Thoracic aorta (tissue), 2 donors: ENCODE measurements around the gene NTRK2. TPM values are rescaled to one million over a fixed set of nuclear protein-coding genes. Genes with fewer than 3 reads are reported as not detected.

ENCODE experiments used
- ATAC-seq: fragments of 150-250 bp; one replicate; pipeline ENCODE4 v1.8.0; 2017; ENCODE audit warnings: low read depth; ENCODE audit not compliant: insufficient number of reproducible peaks, low FRiP score
- DNase-seq: peaks from one replicate; pipeline ENCODE4 v3.0.0-alpha.2; 2020; ENCODE audit warnings: low spot score
- H3K27ac ChIP-seq, 2 donors: fragments of 200-600 bp; sonication (generic); 1 replicate in 1 of 2; 2 replicates in 1 of 2; pipeline ENCODE4 v1.5.1; 2016; ENCODE audit warnings: mild to moderate bottlenecking in 2 of 2, moderate library complexity in 2 of 2
- H3K27me3 ChIP-seq: fragments of 200-600 bp; sonication (generic); replicated peaks from 2 replicates; pipeline ENCODE4 v1.6.0; 2016; ENCODE audit warnings: mild to moderate bottlenecking; ENCODE audit not compliant: insufficient read depth
- H3K36me3 ChIP-seq: fragments of 200-600 bp; sonication (generic); one replicate; pipeline ENCODE4 v1.5.1; 2016
- H3K4me1 ChIP-seq, 2 donors: fragments of 200-600 bp; sonication (generic); 1 replicate in 1 of 2; 2 replicates in 1 of 2; pipeline versions ENCODE4 v1.5.1 to v1.6.0; 2016; ENCODE audit warnings: low read depth in 2 of 2, mild to moderate bottlenecking in 1 of 2; ENCODE audit not compliant: control insufficient read depth in 1 of 2
- H3K4me3 ChIP-seq: fragments of 200-600 bp; sonication (generic); 2 replicates; pipeline ENCODE4 v1.5.1; 2016; ENCODE audit warnings: mild to moderate bottlenecking
- H3K9me3 ChIP-seq: fragments of 200-600 bp; sonication (generic); 2 replicates; pipeline ENCODE4 v1.5.1; 2016
- total RNA-seq, 2 donors: library from RNA; depleted of rRNA; stranded (reverse); fragments of >200 nt; gene quantifications; one replicate each; pipeline versions ENCODE4 v1.1.0 to v1.2.3, GENCODE V29; 2016
- TF ChIP-seq, protein P1 (sequence below): fragments of 200-600 bp; sonication (generic); IDR thresholded peaks from one replicate; pipeline ENCODE4 v1.5.1; 2019; ENCODE audit warnings: antibody characterized with exemption

Gene NTRK2
- total RNA-seq, 2 donors from 2014 or later: 12.6 to 27.9 TPM

DNA sequence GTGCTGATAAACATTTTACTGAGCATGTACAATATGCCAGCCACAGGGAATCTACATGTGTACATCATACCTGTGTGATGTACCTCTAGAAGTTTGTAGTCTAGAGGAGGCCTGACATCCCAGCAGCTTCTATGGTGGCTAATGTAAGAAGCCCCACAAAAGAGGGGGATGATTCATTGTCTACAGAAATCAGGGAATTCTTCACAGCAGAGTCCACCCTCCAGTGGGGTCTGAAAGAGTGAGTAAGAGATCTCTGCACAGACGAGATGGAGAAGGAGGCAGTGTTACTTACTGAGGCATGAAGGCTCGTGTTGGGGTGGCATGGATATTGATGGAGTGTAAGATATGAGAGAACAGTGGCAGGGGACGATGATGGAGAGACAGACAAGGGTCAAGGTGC is 103.0 kb downstream of the NTRK2 start:
- no peak overlapping the region for H3K27ac ChIP-seq
- H3K9me3 ChIP-seq: no peaks in the 10 kb centered on the region
- ATAC-seq (no peak), DNase-seq (no peak)
- no peak overlapping the region for H3K4me3 ChIP-seq
- TF ChIP-seq, protein P1, sequence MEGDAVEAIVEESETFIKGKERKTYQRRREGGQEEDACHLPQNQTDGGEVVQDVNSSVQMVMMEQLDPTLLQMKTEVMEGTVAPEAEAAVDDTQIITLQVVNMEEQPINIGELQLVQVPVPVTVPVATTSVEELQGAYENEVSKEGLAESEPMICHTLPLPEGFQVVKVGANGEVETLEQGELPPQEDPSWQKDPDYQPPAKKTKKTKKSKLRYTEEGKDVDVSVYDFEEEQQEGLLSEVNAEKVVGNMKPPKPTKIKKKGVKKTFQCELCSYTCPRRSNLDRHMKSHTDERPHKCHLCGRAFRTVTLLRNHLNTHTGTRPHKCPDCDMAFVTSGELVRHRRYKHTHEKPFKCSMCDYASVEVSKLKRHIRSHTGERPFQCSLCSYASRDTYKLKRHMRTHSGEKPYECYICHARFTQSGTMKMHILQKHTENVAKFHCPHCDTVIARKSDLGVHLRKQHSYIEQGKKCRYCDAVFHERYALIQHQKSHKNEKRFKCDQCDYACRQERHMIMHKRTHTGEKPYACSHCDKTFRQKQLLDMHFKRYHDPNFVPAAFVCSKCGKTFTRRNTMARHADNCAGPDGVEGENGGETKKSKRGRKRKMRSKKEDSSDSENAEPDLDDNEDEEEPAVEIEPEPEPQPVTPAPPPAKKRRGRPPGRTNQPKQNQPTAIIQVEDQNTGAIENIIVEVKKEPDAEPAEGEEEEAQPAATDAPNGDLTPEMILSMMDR: no peak
- no peaks in the 10 kb centered on the region for H3K36me3 ChIP-seq
- H3K4me1 ChIP-seq: peaks cover 0 to 8% of the 10 kb centered on the region in 2 donors
- H3K27me3 ChIP-seq: no peaks in the 10 kb centered on the region

DNA sequence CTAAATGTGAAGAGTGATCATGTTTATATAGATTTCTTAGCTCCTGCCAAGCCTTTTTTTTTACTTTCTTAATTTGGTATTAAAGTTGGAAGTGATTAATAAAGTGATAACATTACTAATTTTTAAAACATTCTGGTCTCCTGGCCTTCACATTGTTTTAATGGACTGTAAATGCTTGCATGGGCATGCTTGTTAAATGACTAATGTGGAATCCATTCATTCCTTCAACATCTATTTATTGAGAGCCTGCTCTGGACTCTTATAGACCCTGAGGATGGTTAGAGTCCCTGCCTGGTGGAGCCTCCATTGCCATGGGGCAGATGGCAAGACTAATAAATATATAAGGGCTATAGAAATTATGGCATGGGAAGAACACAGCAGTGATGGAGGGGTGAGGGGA is 103.5 kb downstream of the NTRK2 start:
- DNase-seq: no peak
- Histone ChIP-seq H3K36me3 (no peaks in the 10 kb centered on the region), H3K4me1 (peaks cover 0 to 8% of the 10 kb centered on the region in 2 donors), H3K27me3 (no peaks in the 10 kb centered on the region), H3K4me3 (no peak overlapping the region), H3K9me3 (no peaks in the 10 kb centered on the region), H3K27ac (no peak overlapping the region)
- TF ChIP-seq, protein P1: no peak
- ATAC-seq: no peak

DNA sequence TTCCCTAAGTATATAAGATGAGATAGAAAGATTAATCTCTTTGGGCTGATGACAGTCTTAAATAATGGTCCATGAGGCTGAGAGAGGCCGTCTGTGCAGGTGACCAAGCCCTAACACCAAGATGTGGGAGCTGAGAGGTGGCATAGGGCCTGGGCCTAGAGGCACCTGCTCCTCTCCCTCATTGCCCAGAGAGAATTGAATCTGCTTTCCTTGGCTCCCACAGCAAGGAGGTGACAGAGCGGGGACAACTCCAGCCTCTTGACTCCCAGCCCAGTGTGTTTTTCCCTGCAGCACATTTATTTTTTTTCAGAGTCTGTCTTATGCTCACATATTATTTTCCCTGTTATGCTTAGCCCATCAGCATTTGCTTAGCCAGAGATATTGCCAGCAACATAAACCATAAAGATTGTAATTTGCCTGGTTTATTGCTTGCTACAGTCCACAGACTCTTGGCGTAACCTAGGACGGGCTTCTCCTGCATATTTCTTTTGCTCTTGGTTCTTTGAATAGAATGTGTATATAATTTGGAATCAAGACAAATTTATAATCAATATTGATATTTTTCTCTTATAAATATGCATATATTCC is 105.6 kb downstream of the NTRK2 start:
- DNase-seq (no peak), ATAC-seq (no peak)
- no peaks in the 10 kb centered on the region for H3K9me3 ChIP-seq
- no peak overlapping the region for H3K4me3 ChIP-seq
- no peaks in the 10 kb centered on the region for H3K36me3 ChIP-seq
- TF ChIP-seq, protein P1: no peak
- peaks cover 0 to 8% of the 10 kb centered on the region in 2 donors for H3K4me1 ChIP-seq
- H3K27me3 ChIP-seq: no peaks in the 10 kb centered on the region
- no peak overlapping the region for H3K27ac ChIP-seq

DNA sequence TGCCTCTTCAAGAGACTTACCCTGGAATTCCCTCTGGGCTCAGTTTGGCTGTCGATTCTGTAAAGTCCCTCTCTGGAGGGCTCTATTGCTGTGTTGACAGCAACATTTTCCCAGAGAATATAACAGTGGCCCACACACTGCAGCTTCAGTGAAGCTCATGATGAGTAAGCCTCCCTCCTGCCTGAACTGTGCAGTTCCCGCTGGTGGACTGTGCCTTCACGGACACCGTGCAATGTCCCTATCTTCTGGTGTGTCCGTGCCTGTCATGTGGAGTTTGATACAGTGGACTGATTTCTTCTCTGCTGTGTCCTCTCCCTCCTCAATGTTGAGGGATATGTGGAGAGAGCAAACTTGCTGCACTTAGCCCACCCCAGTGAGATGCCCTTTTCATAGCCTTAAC is 109.0 kb downstream of the NTRK2 start:
- no peak overlapping the region for H3K4me3 ChIP-seq
- DNase-seq (no peak), ATAC-seq (no peak)
- peaks cover 3 to 8% of the 10 kb centered on the region in 2 donors for H3K4me1 ChIP-seq
- TF ChIP-seq, protein P1: no peak
- no peak overlapping the region for H3K27ac ChIP-seq
- H3K36me3 ChIP-seq: no peaks in the 10 kb centered on the region
- no peaks in the 10 kb centered on the region for H3K27me3 ChIP-seq
- no peaks in the 10 kb centered on the region for H3K9me3 ChIP-seq

DNA sequence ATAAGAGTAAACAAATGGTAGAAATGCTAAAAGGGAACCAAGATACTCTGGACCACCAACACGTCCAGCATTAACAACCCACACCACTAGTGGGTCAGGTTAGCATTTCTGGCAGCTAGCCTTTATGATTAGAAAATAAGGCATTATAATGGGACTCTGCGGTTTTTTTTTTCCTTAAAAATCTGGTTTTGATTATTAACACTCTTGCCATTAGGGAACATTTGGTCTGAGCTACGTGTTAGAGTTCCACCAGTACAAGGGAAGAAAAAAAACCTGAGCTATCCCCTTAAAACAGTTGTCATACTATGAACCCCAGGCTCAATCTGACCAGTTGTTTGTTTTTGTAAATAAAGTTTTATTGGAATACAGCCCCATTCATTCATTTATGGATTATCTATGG is 110.4 kb downstream of the NTRK2 start:
- Histone ChIP-seq H3K4me3 (no peak overlapping the region), H3K9me3 (no peaks in the 10 kb centered on the region), H3K27me3 (no peaks in the 10 kb centered on the region), H3K4me1 (peaks cover 3 to 8% of the 10 kb centered on the region in 2 donors), H3K36me3 (no peaks in the 10 kb centered on the region), H3K27ac (no peak overlapping the region)
- ATAC-seq (no peak), DNase-seq (no peak)
- TF ChIP-seq, protein P1: no peak
